ENCODE measurements around the gene TMEM202.
"Not testable (repeated sequence)": the region's sequence is repeated elsewhere in the genome, so short reads cannot be mapped to it uniquely, and the experiment has no call there.

The TMEM202 gene

GRCh38 chr15:72397796-72398588 lies at the start of gene TMEM202:
TSS of gene TMEM202 (plus strand) at chr15:72398305. CDS start at chr15:72398327, 22 bp downstream.
- DNase-seq (ENCODE audit: low spot score): no peak

- no peak for DNase-seq (ENCODE audit: low spot score)
Measured at GRCh38 chr15:72353266-72353665, 44.8 kb upstream of the TMEM202 start.

GRCh38 chr15:72354496-72354895 lies 43.6 kb upstream of the TMEM202 start:
- DNase-seq (ENCODE audit: low spot score): no peak

- no peak for DNase-seq (ENCODE audit: low spot score)
Measured at GRCh38 chr15:72358121-72358520, 40.0 kb upstream of the TMEM202 start.

- no peak for DNase-seq (ENCODE audit: low spot score)
Measured at GRCh38 chr15:72358650-72359171, 39.4 kb upstream of the TMEM202 start.

- no peak for DNase-seq (ENCODE audit: low spot score)
Measured at GRCh38 chr15:72361176-72361575, 36.9 kb upstream of the TMEM202 start.

- no peak for DNase-seq (ENCODE audit: low spot score)
Measured at GRCh38 chr15:72365844-72366243, 32.3 kb upstream of the TMEM202 start.

GRCh38 chr15:72368325-72368724 lies 29.8 kb upstream of the TMEM202 start:
- DNase-seq (ENCODE audit: low spot score): no peak

GRCh38 chr15:72368899-72369298 lies 29.2 kb upstream of the TMEM202 start:
- DNase-seq (ENCODE audit: low spot score): no peak

GRCh38 chr15:72369964-72370363 lies 28.1 kb upstream of the TMEM202 start:
- no peak for DNase-seq (ENCODE audit: low spot score)

- no peak for DNase-seq (ENCODE audit: low spot score)
Measured at GRCh38 chr15:72372361-72372760, 25.7 kb upstream of the TMEM202 start.

GRCh38 chr15:72375501-72375845 lies 22.6 kb upstream of the TMEM202 start:
- peak; percentile 62 for DNase-seq (ENCODE audit: low spot score)

- DNase-seq (ENCODE audit: low spot score): peak; percentile 91
Measured at GRCh38 chr15:72375846-72376581, 22.1 kb upstream of the TMEM202 start, which contains the start of gene HEXA. TSS of gene HEXA (minus strand) at chr15:72376014. CDS start at chr15:72375972, 42 bp downstream.

- no peak for DNase-seq (ENCODE audit: low spot score)
Measured at GRCh38 chr15:72377331-72377730, 20.8 kb upstream of the TMEM202 start.

- DNase-seq (ENCODE audit: low spot score): not testable (repeated sequence)
Measured at GRCh38 chr15:72379106-72379505, 19.0 kb upstream of the TMEM202 start.

GRCh38 chr15:72379856-72380430 lies 18.2 kb upstream of the TMEM202 start:
- no peak for DNase-seq (ENCODE audit: low spot score)

GRCh38 chr15:72380743-72381142 lies 17.4 kb upstream of the TMEM202 start:
- DNase-seq (ENCODE audit: low spot score): no peak

GRCh38 chr15:72382146-72382545 lies 16.0 kb upstream of the TMEM202 start:
- DNase-seq (ENCODE audit: low spot score): no peak

- DNase-seq (ENCODE audit: low spot score): no peak
Measured at GRCh38 chr15:72387741-72388140, 10.4 kb upstream of the TMEM202 start.

- no peak for DNase-seq (ENCODE audit: low spot score)
Measured at GRCh38 chr15:72389231-72389630, 8.9 kb upstream of the TMEM202 start.

GRCh38 chr15:72396331-72396730 lies 1.8 kb upstream of the TMEM202 start:
- not testable (repeated sequence) for DNase-seq (ENCODE audit: low spot score)

GRCh38 chr15:72398648-72399047 lies 543 bp downstream of the TMEM202 start:
- DNase-seq (ENCODE audit: low spot score): no peak

- DNase-seq (ENCODE audit: low spot score): no peak
Measured at GRCh38 chr15:72402726-72403125, 4.6 kb downstream of the TMEM202 start.

Measured in LoVo (cell line).